HG03097 (cell line): ENCODE measurements around the gene CHRNB1.
A peak's percentile ranks its signal among the peaks of the same experiment; 100 is the strongest.
"Not testable (repeated sequence)": the region's sequence is repeated elsewhere in the genome, so short reads cannot be mapped to it uniquely, and the experiment has no call there.

Source experiments
- ATAC-seq: cut with Tn5 transposase; IDR thresholded peaks from one replicate; pipeline ENCODE4 v1.9.1; 2021; ENCODE audit not compliant: unreplicated experiment, low FRiP score

Gene CHRNB1

DNA sequence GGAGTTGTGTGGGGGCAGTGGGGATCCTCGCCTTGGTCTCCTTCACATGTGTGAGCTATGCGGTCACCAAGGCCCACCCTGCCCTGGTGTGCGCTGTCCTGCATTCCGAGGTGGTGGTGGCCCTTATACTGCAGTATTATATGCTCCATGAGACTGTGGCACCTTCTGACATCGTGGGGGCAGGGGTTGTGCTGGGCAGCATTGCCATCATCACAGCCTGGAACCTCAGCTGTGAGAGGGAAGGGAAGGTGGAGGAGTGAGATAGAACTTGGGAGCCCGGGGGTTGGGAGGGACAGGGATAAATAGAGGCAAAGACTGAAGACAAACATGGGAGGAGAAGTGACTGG lies 37.9 kb downstream of the CHRNB1 start:
- not testable (repeated sequence) for ATAC-seq

DNA sequence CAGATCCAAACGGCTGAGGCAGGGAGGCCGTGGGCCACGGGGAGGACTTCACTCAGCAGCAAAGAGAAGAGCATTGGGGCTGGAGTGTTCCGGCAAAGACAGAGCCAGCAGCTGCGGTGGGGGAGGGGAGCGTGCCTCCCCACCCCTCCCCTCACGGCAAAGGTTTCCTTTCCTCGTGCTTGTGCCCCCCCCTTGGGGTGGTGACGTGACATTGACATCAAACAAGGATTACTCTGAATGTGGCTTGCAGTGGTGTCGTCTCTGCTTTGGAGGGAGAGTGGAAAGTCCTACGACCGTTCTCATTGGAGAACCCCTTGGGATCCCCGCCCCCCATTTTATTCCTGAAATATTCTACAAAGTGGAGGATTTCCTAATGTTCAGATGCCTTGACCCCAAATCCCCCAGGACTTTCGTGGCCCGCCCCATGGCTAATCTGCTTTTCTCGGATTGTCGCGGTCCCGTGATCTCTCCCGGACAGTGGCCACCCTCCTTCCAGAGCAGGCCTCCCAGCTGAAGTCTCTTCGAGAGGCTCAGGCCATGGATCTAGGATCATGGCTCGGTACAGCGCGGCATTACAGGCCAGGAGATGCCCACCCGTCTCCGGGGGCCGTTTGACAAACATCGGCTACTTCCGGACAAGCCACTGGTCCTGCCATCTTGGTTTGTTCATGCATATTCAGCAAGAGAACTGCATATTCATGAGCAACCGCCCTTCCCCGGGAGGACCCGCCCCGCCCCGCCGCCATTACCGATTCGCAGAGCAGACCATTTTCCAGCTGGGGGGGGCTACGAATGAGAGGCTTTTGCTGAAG lies 38.6 kb downstream of the CHRNB1 start:
- peak; percentile 32 for ATAC-seq

DNA sequence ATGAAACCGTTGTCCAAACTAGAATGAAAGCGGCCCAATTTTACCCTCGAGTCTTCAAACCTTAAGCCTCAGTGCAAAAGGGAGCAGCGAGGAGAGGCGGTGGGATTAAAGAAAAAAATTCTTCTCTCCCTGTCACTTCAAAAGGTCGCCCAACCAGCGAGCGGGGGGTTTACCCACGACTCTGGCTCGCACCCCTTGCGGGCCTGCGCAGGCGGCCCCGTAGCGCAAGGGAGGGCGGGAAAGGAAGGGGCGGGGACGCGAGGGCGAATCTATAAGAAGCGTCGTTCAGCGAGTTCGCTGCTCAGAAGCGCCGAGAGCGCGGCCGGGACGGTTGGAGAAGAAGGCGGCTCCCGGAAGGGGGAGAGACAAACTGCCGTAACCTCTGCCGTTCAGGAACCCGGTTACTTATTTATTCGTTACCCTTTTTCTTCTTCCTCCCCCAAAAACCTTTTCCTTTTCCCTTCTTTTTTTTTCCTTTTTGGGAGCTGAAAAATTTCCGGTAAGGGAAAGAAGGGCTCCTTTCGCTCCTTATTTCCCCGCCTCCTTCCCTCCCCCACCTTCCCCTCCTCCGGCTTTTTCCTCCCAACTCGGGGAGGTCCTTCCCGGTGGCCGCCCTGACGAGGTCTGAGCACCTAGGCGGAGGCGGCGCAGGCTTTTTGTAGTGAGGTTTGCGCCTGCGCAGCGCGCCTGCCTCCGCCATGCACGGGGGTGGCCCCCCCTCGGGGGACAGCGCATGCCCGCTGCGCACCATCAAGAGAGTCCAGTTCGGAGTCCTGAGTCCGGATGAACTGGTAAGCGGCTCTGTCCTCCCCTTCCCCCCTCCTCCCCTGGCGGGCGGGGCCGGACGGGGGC lies 39.4 kb downstream of the CHRNB1 start, which contains the start of gene POLR2A:
TSS of gene POLR2A (plus strand) at position 300 of the 852 bp plus-strand sequence.
- peak; percentile 65 for ATAC-seq

DNA sequence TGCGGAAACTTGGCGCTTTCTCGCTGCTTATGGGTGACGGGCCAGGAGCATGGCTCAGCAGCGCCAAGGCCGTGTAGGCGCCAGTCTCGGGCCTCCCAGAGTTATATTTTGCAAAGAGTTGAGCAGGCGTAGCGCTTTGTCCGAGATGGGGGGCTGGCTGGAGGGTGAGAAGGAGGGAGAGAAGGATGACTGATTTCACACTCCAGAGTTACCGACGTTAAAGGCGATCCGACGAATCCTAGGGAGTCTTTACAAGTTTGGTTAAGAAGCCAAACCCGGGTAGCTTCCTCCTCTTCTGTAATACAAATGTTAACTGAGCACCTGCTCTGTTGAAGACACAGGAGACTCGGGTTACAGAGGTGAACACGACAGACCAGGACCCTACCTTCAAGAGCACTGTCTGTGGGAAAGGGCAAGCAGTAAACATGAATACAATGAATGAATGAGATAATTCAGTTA lies 40.1 kb downstream of the CHRNB1 start:
- no peak for ATAC-seq

DNA sequence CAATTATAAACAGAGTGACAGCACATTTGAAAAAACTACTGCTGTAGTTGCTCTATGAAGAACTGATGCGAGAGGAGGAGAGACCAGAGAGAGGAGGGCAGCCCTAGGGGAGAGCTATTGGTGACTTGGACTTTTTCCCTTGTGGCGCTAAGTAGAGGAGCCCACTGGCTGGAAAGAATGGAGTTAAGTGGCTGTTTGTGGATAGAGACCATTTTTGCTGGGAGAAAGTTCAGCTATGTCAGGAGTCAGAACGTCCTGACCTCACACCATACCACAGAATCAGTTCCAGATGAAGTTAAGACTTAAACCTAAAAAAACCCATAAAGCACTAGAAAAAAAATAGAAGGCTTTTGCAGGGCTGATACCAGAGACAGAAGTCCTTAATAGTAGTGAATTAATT lies 41.3 kb downstream of the CHRNB1 start:
- no peak for ATAC-seq

DNA sequence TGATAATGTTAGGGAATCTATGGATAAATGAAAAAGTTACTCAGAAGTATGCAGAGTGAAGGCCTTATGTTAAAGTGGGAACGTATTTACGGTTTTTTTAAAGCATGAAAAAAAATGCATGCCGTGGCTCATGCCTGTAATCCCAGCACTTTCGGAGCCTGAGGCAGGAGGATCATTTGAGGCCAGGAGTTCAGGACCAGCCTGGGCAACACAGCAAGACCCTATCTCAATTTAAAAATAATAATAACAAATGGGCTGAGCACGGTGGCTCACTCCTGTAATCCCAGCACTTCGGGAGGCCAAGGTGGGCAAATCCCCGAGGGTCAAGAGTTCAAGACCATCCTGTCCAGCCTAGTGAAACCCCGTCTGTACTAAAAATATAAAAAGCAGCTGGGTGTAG lies 45.3 kb downstream of the CHRNB1 start:
- no peak for ATAC-seq

DNA sequence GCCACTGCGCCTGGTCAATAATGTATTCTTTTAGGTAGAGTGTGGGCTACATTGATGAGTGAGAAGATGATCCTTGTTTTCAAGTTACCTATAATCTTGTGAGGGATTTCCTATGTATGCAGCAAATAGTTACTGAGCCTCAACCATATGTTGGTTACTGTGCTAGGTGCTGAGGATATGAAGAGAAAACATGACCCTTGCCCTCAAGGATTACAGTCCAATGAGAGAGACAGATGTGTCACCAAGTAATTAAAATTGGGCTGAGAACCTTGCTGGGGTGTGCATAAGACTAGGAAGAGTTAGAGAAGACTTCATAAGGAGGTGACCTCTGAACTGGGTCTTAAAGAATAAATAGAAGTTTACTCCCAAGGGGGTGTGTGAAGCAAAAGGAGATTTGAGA lies 46.7 kb downstream of the CHRNB1 start:
- no peak for ATAC-seq

DNA sequence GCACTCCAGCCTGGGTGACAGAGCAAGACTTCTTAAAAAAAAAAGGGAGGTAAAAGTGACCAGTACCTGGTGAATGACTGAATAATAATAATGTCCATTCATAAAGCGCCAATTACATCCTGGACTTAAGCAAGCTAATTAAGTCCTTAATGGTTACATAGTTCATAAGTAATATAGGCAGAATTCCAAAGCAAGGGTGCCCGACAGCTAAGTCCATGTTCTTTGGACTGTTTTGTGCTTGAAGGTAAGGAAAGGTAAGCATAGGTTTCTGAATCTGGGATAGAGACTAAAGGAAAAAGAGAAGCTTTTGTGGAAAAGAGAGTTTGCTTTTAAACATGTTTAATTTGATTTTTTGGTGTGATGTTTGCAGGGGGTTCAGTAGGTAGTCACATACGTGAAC lies 49.1 kb downstream of the CHRNB1 start:
- no peak for ATAC-seq

DNA sequence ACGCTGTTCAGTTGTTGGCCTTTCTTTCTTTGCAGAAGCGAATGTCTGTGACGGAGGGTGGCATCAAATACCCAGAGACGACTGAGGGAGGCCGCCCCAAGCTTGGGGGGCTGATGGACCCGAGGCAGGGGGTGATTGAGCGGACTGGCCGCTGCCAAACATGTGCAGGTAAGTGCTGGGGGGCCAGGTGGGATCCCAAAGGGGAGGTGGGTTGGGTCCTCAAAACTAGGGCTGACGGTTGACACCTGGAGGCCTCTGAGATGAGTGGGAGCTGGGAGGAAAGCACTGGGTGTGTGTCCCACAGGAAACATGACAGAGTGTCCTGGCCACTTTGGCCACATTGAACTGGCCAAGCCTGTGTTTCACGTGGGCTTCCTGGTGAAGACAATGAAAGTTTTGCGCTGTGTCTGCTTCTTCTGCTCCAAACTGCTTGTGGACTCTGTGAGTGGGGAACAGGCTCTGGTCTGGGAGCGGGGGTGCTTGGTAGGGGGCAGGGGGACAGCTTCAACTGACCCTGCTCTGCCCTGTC lies 51.1 kb downstream of the CHRNB1 start:
- no peak for ATAC-seq

DNA sequence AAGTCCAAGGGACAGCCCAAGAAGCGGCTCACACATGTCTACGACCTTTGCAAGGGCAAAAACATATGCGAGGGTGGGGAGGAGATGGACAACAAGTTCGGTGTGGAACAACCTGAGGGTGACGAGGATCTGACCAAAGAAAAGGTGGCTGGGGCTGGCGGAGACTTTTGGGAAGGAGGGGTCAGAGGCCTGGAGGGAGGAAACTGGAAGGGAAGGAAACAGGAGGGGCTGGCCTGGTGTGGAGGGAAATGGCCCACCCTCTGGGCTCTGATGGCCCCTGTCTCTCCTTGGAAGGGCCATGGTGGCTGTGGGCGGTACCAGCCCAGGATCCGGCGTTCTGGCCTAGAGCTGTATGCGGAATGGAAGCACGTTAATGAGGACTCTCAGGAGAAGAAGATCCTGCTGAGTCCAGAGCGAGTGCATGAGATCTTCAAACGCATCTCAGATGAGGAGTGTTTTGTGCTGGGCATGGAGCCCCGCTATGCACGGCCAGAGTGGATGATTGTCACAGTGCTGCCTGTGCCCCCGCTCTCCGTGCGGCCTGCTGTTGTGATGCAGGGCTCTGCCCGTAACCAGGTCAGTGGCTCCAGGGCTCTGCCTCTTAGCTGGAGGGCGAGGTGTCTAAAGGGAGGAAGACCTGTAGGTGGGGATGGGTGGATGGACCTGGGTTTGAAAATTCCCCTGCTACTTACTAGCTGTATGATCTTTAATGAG lies 51.8 kb downstream of the CHRNB1 start:
- no peak for ATAC-seq

DNA sequence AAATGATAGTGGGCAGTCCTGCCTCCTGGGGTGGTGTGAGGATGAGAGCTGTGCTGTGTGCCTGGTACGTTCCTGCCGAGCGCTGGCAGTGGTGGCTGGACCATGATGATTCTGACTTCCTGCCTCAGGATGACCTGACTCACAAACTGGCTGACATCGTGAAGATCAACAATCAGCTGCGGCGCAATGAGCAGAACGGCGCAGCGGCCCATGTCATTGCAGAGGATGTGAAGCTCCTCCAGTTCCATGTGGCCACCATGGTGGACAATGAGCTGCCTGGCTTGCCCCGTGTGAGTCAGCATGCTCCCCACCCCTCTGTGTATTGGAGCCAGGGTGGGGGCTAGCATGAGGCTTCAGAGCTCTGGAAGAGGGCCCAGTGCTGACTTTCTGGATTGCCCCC lies 52.4 kb downstream of the CHRNB1 start:
- ATAC-seq: no peak

DNA sequence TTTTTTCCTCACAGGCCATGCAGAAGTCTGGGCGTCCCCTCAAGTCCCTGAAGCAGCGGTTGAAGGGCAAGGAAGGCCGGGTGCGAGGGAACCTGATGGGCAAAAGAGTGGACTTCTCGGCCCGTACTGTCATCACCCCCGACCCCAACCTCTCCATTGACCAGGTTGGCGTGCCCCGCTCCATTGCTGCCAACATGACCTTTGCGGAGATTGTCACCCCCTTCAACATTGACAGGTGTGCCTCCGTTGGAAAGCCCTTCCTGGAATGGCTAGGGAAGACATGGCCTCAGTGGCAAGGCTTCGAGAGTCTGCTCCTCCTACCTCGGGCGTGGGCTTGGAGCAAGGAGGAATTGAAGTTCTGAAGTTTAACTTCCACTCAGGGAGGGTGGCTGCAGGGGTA lies 52.8 kb downstream of the CHRNB1 start:
- no peak for ATAC-seq

DNA sequence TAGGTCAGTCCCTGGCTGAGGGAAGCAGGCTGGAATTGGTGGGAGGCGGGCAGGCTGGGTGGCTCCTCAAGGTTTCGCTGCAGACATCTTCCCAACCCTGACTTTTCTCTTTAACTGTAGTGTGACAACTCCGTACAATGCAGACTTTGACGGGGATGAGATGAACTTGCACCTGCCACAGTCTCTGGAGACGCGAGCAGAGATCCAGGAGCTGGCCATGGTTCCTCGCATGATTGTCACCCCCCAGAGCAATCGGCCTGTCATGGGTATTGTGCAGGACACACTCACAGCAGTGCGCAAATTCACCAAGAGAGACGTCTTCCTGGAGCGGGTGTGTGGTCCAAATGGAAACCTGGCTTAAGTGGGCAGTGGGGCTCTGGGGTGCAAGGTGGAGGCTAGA lies 54.3 kb downstream of the CHRNB1 start:
- ATAC-seq: no peak

DNA sequence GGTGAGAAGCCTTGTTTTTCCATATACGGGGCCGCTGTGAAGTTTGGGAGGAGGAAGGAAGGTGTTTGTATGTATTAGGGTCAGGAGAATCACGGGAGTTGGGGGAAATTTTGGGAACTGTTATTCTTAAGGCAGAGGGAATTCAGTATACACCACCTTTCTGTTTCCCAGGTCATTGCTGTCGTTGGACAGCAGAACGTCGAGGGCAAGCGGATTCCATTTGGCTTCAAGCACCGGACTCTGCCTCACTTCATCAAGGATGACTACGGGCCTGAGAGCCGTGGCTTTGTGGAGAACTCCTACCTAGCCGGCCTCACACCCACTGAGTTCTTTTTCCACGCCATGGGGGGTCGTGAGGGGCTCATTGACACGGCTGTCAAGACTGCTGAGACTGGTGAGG lies 56.9 kb downstream of the CHRNB1 start:
- ATAC-seq: no peak

DNA sequence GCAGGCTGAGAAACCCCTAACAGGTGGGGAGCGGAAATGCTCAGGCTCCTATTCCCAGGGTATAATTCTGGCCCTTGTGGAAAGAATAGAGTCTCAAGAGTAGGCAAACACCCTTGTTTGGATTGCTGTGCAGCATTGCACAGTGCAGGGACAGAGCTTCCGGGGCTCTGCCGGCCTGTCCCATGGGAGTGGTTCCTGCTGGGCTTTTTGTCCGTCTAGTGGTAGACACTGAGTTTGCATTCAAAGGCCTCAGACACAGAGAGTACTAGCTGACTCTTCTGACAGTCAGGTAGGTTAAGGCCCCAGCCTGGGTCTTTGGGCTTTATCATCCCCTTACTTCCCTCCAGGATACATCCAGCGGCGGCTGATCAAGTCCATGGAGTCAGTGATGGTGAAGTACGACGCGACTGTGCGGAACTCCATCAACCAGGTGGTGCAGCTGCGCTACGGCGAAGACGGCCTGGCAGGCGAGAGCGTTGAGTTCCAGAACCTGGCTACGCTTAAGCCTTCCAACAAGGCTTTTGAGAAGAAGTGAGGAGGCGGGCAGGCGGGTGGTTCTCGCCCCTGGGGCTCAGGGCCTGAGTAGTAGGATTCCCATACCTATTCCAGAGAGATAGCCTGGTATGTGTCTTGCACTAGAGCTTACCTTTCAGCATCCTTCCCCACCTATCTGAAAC lies 57.4 kb downstream of the CHRNB1 start:
- ATAC-seq: no peak

DNA sequence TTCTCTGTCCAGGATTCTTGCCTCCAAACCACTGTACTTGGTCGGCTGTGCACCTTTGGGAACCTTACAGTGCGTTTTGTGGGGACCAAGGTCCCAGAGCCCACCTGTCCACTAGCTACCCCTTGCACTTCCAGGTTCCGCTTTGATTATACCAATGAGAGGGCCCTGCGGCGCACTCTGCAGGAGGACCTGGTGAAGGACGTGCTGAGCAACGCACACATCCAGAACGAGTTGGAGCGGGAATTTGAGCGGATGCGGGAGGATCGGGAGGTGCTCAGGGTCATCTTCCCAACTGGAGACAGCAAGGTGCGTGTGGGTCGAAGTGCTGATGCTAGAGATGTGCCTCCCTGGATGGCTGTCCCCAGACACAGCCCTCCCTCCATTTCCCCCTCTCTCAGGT lies 58.1 kb downstream of the CHRNB1 start:
- no peak for ATAC-seq

DNA sequence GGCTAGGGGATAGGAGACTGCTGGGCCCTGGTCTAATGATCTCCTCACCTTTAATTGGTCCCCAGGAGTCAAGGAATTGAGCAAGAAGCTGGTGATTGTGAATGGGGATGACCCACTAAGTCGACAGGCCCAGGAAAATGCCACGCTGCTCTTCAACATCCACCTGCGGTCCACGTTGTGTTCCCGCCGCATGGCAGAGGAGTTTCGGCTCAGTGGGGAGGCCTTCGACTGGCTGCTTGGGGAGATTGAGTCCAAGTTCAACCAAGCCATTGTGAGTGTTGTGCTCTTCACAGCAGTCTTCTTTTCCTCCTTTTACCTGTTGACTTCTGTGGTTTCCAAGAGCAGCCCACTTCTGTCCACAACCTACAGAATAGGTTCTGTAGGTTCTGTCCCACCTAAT lies 58.7 kb downstream of the CHRNB1 start:
- no peak for ATAC-seq
